Measurements from ENCODE around the gene SELE.

DNA sequence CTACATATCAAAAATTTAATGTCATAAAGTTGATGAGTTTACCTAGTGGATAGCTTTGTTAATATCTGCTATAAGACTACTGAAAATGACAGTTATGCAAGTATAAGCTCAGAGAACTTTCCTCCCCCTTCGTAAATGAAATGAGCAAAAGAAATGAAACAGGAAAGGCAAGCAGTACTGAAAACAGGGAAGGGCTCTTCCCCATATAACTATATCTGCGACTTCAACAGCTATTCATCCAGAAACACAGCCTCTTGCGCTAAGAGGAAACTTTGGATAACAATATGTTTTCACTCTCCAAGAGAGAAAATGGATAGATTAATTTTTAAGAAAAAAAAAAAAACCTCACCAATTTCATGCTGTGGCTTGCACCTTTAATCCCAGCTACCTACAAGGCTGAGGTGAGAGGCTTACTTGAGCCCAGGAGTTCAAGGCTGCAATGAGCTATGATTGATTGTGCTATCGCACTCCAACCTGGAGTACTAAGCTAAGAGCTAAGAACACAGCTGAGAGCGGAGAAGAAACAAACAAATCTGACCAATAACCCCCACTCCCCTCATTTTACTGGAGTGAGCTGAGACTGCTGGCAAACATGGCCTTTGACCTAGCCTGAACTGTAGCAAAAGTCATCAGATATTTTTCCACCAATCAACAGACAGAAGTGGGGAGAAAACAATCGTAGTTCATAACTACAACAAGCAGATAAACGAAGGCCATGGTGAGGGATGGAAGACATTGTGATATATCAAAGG, 31.9 kb upstream of the SELE start:
- TF ChIP-seq EZH2phosphoT487 (IDR thresholded peaks at IDR 0.05; ENCODE audit: borderline replicate concordance, low read length) = no peak
- TF ChIP-seq, protein P1, sequence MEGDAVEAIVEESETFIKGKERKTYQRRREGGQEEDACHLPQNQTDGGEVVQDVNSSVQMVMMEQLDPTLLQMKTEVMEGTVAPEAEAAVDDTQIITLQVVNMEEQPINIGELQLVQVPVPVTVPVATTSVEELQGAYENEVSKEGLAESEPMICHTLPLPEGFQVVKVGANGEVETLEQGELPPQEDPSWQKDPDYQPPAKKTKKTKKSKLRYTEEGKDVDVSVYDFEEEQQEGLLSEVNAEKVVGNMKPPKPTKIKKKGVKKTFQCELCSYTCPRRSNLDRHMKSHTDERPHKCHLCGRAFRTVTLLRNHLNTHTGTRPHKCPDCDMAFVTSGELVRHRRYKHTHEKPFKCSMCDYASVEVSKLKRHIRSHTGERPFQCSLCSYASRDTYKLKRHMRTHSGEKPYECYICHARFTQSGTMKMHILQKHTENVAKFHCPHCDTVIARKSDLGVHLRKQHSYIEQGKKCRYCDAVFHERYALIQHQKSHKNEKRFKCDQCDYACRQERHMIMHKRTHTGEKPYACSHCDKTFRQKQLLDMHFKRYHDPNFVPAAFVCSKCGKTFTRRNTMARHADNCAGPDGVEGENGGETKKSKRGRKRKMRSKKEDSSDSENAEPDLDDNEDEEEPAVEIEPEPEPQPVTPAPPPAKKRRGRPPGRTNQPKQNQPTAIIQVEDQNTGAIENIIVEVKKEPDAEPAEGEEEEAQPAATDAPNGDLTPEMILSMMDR (IDR thresholded peaks at IDR 0.05; ENCODE audit: low read depth, low read length, poor library complexity, severe bottlenecking) = no peak

Measured in DOHH2 (cell line).